Kidney epithelial cell (primary cell): ENCODE data around the gene TEX261. TPM values are rescaled to one million over a fixed set of nuclear protein-coding genes. Genes with fewer than 3 reads are reported as not detected.
"Not testable (repeated sequence)": the region's sequence is repeated elsewhere in the genome, so short reads cannot be mapped to it uniquely, and the experiment has no call there.

Source experiments
- DNase-seq: peaks from one replicate; pipeline ENCODE4 v3.0.0-alpha.2; 2010; ENCODE audit warnings: low read depth
- H3K27me3 ChIP-seq: 2 replicates; pipeline ENCODE4 v1.6.0; 2011; ENCODE audit warnings: low read length; ENCODE audit not compliant: control insufficient read depth, insufficient read depth
- H3K36me3 ChIP-seq: 2 replicates; pipeline ENCODE4 v1.5.1; 2011; ENCODE audit warnings: low read length; ENCODE audit not compliant: control insufficient read depth, insufficient read depth
- H3K4me3 ChIP-seq: 2 replicates; pipeline ENCODE4 v1.5.1; 2011; ENCODE audit warnings: low read depth, mild to moderate bottlenecking, control low read depth, low read length
- total RNA-seq: library from RNA; depleted of rRNA; stranded (reverse); fragments of >200 nt; gene quantifications from 2 replicates; pipeline ENCODE4 v1.2.3, GENCODE V29; 2015
- TF ChIP-seq, protein P1 (sequence below): IDR thresholded peaks from 2 replicates; pipeline ENCODE4 v1.5.1; 2011; ENCODE audit warnings: mild to moderate bottlenecking, moderate library complexity, low read length, control low read depth, inconsistent platforms; ENCODE audit not compliant: insufficient read depth, poor library complexity, severe bottlenecking

The TEX261 gene
- total RNA-seq, 1 donor from 2014 or later = 45.2 TPM

DNA sequence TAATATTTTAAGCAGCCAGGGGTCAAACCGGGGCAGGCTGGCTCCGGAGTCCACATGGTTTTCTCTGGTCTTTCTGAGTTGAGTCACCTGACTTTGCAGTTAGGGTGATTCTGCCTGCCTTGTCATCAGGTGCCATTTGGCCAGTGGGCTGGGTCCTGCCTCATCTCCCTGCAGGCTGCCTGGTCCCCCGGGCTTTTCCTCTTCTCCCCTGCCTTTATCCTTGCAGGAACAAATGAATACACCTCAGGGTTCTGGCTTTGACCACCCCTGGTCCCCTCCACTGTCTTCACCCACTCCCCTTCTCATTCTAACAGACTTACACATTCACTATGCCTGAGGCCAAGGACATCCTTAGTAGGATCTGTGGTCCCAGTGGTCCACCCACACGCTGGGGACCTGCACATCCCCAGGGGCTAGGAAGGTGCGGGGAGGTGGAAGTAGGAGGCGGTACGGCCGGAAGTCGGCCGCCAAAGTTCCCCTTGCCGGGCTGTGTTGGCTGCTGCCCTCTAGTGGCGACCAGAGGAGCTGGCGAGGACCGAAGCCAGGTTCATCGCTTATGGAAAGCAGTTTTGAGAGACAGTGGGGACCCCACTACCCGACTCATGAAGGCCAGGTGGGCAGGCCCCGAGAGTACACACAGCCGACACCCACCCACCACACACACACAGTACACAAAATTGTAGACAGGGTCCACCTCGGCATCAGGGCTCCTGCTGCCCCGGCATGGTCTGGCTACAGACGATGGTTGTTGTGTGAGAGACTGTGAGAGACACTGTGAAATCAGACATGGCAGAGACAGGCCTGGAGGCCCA is 6.3 kb upstream of the TEX261 start:
- Histone ChIP-seq H3K27me3 (peaks cover 4% of the 10 kb centered on the region), H3K4me3 (peak overlapping the region; percentile 9), H3K36me3 (no peaks in the 10 kb centered on the region)
- TF ChIP-seq, protein P1, sequence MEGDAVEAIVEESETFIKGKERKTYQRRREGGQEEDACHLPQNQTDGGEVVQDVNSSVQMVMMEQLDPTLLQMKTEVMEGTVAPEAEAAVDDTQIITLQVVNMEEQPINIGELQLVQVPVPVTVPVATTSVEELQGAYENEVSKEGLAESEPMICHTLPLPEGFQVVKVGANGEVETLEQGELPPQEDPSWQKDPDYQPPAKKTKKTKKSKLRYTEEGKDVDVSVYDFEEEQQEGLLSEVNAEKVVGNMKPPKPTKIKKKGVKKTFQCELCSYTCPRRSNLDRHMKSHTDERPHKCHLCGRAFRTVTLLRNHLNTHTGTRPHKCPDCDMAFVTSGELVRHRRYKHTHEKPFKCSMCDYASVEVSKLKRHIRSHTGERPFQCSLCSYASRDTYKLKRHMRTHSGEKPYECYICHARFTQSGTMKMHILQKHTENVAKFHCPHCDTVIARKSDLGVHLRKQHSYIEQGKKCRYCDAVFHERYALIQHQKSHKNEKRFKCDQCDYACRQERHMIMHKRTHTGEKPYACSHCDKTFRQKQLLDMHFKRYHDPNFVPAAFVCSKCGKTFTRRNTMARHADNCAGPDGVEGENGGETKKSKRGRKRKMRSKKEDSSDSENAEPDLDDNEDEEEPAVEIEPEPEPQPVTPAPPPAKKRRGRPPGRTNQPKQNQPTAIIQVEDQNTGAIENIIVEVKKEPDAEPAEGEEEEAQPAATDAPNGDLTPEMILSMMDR = peak; percentile 96
- peak; percentile 18 for DNase-seq

DNA sequence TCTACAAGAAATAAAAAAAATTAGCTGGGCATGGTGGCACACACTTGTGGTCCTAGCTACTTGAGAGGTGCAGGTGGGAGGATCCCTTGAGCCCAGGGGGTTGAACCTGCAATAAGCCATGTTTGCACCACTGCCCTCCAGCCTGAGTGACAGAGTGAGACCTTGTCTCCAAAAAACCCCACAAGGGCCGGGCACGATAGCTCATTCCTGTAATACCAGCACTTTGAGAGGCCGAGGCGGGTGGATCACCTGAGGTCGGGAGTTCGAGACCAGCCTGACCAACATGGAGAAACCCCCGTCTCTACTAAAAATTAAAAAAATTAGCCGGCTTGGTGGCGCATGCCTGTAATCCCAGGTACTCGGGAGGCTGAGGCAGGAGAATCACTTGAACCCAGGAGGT is 5.3 kb upstream of the TEX261 start:
- not testable (repeated sequence) for H3K4me3 ChIP-seq, DNase-seq, H3K27me3 ChIP-seq, H3K36me3 ChIP-seq

DNA sequence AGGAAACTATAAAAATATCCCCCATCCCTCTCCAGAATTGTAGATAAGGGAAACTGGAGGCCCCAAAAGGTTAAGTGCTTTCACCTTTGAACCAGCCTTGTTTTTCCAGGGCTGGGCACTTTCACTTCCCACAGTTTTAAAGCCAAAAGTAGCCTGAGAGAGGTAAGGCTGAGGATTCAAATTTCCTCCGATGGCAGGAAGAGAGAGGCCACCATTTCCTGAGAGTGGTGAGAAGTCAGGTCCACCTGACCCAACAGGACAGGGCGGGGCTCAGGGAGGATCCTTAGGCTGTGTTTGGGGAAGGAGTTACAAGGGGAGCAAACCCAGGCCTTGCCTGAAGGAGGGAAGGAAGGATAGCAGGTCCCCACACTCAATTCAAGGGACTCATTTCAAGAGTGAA is 4.7 kb upstream of the TEX261 start:
- Histone ChIP-seq H3K27me3 (peaks cover 1% of the 10 kb centered on the region), H3K4me3 (no peak overlapping the region), H3K36me3 (no peaks in the 10 kb centered on the region)
- no peak for DNase-seq
- TF ChIP-seq, protein P1 = no peak

DNA sequence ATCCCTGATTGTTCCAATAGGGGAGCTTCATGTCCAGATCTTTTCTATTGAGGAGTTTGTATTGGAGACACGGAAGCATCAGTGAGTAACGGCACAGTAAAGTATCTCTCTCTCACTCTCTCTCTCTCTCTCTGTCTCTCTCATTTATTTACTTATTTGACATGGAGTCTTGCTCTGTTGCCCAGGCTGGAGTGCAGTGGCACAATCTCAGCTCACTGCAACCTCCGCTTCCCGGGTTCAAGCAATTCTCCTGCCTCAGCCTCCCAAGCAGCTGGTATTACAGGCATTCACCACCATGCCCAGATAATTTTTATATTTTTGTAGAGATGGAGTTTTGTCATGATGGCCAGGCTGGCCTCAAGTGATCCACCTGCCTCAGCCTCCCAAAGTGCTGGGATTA is 4.2 kb upstream of the TEX261 start:
- not testable (repeated sequence) for H3K27me3 ChIP-seq, DNase-seq, H3K36me3 ChIP-seq, H3K4me3 ChIP-seq

DNA sequence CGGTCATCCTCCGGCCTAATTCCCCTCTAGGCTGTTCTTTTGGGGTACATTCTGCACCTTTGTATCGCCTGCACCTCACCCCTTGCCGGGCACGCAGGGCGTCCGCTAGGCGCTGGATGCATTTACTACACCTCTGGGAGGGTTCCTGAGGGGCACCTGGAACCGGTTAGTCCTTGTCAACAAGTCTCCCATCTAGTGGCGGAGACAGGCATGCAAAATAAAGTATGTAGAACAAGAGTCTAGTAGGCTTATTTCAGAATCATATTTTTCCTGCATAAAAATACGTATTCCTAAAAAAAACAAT is 705 bp upstream of the TEX261 start:
- TF ChIP-seq, protein P1 = peak; percentile 62
- DNase-seq = no peak

DNA sequence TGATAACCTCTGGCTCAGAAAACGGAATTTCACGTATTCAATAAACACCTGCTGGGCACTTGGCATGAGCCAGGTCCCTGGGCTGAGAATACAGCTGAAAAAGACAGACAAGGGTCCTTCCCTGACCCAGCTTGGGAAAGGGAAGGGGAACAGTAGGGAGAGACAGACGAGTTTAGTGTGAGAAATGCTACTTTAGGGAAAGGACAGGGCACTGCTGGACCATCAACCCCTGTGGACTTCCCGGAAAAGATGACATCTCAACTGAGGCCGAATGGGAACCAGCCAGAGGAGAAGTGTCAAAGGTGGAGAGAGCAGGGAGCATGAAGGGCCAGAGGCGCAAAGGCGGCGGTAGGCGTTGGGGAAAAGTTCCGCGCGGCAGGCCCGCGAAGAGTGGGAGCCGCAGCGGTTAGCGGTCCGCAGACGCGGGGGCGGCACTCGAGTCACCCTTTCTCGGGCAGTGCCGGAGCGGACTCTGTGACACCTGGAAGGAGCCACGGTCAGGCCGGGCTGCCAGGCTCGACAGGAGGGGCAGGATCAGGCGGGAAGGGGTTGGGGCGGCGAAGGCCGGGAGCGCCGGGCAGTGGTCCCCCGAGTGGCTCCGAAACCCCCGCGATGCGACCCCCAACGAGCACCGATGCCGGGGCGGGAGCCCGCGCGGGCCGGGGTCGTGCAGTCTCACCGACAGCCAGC is 519 bp downstream of the TEX261 start:
- TF ChIP-seq, protein P1 = no peak
- no peaks in the 10 kb centered on the region for H3K27me3 ChIP-seq
- peak overlapping the region; percentile 80 for H3K4me3 ChIP-seq
- DNase-seq = no peak
- peaks cover 2% of the 10 kb centered on the region for H3K36me3 ChIP-seq

More for the DNA sequence above, 705 bp upstream of the TEX261 start:
- Histone ChIP-seq H3K4me3 (peak overlapping the region; percentile 61), H3K36me3 (peaks cover 2% of the 10 kb centered on the region), H3K27me3 (no peaks in the 10 kb centered on the region)
